Measurements from ENCODE around the gene CA4. TPM values are rescaled to one million over a fixed set of nuclear protein-coding genes. Genes with fewer than 3 reads are reported as not detected.

The CA4 gene
- polyA plus RNA-seq, 3 donors: 49.9 to 51.8 (median 51.4) TPM

GRCh38 chr17:60127068-60128064, 22.4 kb upstream of the CA4 start:
- no peak for DNase-seq

GRCh38 chr17:60128171-60128859, 21.5 kb upstream of the CA4 start:
- no peak for DNase-seq

DNA sequence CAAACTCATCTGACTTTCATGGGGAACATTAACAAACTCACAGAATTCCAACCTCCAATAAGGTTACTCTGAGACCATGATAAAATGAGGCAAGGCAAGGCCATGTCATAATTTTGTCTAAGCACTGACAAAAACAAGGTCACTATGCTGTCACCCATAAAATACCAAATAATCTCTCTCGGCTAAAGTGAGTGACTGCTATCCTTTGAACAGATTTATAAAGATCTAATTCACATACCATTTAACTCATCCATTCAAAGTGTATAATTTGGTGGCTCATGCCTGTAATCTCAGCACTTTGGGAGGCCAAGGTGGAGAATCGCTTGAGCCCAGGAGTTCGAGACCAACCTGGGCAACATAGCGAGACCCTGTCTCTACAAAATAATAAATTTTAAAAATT, 20.6 kb upstream of the CA4 start:
- no peak for DNase-seq

DNA sequence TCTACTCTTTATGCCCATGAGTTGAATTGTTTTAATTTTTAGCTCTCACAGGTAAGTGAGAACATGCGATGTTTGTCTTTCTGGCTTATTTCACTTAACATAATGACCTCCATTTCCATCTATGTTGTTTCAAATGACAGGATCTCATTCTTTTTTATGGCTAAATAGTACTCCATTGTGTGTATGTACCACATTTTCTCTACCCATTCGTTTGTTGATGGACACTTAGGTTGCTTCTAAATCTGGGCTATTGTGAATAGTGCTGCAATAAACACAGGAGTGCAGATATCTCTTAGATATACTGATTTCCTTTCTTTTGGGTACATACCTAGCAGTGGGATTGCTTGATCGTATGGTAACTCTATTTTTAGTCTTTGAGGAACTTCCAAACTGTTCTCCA, 19.3 kb upstream of the CA4 start:
- DNase-seq: no peak

- DNase-seq: no peak
Observed at GRCh38 chr17:60134396-60135150, 15.2 kb upstream of the CA4 start.

DNA sequence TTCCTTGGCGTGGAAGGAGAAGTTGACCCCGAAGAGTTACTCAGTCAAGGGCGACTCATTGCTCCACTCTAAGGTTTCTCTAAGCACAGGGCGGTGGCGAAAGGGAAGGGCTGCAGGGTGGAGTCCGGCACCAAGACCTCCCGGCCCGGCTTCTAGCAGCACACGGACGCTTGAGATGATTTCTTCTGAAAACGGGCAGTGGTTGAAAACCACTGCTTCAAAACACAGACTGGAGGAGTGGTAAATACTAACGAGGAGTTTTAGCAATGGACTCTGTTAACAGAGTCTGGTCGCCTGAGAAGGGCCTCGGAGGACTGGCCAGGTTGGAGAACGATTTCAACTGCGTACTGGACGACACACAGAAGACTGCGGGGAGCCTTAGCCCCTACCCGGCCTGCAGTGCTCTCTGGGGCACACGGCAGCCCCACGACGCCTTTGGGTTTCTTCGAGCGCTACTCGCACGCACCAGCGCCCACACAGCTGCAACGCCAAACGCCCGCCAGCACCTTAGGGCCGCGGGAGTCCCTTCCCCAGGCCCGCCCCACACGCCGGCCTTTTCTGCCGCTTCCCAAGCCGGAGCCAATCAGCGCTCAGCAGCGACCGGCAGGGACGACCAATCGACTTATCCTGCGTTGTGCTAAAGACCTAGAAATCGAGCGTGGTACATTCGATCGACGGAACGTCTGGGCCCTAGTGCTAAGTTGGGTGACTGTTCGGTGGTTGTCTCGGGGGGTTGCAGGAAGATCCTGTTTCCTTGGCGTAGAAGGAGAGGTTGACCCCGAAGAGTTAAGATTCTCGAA, 14.4 kb upstream of the CA4 start:
- peak; percentile 81 for DNase-seq

GRCh38 chr17:60135951-60136666, 13.7 kb upstream of the CA4 start:
- DNase-seq: no peak

- DNase-seq: no peak
Observed at GRCh38 chr17:60137731-60138130, 12.0 kb upstream of the CA4 start.

DNA sequence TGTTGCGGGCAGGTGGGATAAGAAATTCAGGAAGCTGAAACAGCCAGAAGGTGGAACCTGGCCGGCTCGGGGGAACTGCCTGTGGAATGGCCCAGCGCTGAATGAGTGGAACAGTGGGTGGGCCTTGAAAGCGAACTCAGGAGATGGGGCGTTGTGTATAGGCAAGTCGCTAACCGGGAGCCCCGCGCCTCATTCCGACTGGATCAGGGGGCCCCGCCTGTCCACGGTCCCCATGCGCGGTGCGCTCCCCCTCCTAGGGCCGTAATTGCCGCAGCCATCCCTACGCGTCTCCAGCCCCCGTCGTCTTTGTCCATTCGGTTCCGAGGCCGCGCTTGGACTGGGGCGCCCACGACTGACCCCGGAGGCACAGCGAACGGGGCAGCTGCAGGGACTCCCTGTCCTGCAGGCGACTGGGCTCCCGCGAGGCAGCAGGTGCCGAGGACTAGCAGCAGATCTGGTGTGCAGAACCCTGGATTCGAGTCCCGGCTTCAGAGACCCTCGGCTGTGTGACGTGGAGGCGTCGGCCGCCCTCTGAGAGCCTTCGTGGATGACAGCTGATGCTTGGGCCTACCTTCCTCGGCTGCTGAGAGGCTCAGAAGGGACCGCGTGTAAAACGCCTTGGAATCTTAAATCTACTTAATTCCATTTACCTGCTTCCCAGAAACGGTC, 10.9 kb upstream of the CA4 start:
- no peak for DNase-seq

- peak; percentile 71 for DNase-seq
Observed at GRCh38 chr17:60139438-60140285, 10.1 kb upstream of the CA4 start.

DNA sequence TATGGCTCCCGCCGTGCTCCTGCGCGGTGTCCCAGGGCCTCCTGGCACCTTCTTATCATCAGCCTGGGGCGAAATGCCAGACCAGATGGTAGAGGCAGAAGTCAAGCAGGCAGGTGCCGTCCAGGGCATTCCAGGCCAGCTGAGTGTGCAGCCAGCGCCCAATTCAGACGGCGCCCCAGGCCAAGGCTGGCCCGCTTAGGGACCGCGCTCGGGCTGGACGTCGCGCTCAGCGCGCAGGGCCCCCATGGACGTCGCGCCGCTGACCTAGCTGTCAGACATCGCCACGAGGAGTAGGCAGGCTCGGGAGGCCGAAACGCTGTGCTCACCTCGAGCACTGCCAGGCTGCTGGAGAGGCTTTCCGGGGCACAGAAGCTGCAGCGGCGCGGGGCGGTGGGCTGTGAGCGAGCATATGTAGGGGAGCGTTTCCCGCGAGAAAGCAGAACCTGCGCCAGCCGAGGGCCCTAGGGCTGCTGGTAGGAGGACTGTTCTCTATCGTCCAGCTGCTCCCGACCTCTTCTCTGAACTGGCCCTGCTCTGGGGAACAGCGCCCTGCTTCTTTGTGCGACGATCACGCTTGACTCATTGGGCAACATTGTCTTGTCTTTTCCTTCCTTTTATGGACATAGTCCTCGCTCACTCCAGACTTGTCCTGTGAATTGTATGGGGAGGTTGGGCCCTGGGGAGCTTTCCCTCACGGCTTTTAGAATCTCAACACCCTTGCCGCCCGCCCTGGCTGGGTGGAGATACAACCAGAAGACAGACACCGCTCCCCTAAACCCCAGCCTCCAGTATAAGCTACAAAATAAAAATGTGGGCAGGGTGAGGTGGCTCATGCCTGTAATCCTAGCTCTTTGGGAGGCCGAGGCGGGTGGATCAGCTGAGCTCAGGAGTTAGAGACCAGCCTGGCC, 8.4 kb upstream of the CA4 start:
- no peak for DNase-seq

DNA sequence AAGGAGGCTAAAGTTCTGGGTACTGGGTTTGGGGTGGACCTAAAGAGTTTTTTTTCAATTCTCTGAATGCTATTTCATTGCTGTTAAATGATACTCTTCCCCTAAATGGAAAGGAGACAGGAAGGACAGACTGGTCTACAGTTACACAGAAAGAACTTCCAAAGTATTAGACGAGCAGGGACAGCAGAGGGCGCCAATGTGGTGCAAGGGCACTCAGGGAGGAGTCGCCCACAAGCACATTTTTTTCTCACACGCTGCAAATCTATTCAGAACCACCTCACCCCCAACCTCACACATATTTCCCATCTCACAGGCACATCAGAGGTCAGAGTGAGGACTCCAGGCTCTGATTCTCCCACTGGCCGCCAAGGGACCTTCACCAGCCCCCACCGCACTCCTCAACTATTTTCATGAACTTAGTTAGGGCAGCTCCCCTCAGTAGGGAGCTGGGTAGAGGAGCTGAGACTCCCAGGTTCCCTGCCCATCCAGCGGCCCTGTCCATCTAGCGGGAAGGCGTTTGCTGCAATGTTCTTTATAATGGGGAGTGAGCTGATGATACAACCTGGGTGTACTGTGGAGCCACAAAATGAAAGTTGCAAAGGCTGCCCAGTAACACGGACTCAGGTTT, 6.8 kb upstream of the CA4 start:
- peak; percentile 75 for DNase-seq

GRCh38 chr17:60145006-60145935, 4.5 kb upstream of the CA4 start:
- DNase-seq: no peak

GRCh38 chr17:60146206-60146605, 3.6 kb upstream of the CA4 start:
- DNase-seq: no peak

GRCh38 chr17:60147553-60148223, 2.1 kb upstream of the CA4 start:
- DNase-seq: no peak

GRCh38 chr17:60148373-60148772, 1.4 kb upstream of the CA4 start:
- DNase-seq: no peak

Measured in renal pelvis (tissue), 4 donors.